Liver (tissue), 2 donors: ENCODE data around the gene PTPRN2.

ENCODE experiments used
- CTCF ChIP-seq: fragments of 150-350 bp; IDR thresholded peaks from 2 replicates; pipeline ENCODE4 v1.5.1; 2017; ENCODE audit warnings: improper control_type of control experiment, low read depth, low read length; ENCODE audit not compliant: missing input control
- TF ChIP-seq, protein P1 (sequence below): IDR thresholded peaks from 2 replicates; pipeline ENCODE4 v1.6.1; 2016; ENCODE audit warnings: antibody characterized with exemption
- donor health status: healthy.

- no peak for TF ChIP-seq CTCF
- TF ChIP-seq, protein P1, sequence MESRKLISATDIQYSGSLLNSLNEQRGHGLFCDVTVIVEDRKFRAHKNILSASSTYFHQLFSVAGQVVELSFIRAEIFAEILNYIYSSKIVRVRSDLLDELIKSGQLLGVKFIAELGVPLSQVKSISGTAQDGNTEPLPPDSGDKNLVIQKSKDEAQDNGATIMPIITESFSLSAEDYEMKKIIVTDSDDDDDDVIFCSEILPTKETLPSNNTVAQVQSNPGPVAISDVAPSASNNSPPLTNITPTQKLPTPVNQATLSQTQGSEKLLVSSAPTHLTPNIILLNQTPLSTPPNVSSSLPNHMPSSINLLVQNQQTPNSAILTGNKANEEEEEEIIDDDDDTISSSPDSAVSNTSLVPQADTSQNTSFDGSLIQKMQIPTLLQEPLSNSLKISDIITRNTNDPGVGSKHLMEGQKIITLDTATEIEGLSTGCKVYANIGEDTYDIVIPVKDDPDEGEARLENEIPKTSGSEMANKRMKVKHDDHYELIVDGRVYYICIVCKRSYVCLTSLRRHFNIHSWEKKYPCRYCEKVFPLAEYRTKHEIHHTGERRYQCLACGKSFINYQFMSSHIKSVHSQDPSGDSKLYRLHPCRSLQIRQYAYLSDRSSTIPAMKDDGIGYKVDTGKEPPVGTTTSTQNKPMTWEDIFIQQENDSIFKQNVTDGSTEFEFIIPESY, result no peak
These were observed 267.3 kb downstream of the PTPRN2 start for GRCh38 chr7:158320328-158320727.
